COLO829 (cell line): ENCODE data around the gene DDA1.

Source experiments
- DNase-seq: peaks from one replicate; pipeline ENCODE4 v3.0.0; 2012; ENCODE audit warnings: low spot score

The DDA1 gene

GRCh38 chr19:17312189-17313113, 3.1 kb downstream of the DDA1 start:
- no peak for DNase-seq

GRCh38 chr19:17314007-17314593, 4.7 kb downstream of the DDA1 start:
- DNase-seq: no peak

GRCh38 chr19:17318966-17319365, 9.6 kb downstream of the DDA1 start:
- no peak for DNase-seq

DNA sequence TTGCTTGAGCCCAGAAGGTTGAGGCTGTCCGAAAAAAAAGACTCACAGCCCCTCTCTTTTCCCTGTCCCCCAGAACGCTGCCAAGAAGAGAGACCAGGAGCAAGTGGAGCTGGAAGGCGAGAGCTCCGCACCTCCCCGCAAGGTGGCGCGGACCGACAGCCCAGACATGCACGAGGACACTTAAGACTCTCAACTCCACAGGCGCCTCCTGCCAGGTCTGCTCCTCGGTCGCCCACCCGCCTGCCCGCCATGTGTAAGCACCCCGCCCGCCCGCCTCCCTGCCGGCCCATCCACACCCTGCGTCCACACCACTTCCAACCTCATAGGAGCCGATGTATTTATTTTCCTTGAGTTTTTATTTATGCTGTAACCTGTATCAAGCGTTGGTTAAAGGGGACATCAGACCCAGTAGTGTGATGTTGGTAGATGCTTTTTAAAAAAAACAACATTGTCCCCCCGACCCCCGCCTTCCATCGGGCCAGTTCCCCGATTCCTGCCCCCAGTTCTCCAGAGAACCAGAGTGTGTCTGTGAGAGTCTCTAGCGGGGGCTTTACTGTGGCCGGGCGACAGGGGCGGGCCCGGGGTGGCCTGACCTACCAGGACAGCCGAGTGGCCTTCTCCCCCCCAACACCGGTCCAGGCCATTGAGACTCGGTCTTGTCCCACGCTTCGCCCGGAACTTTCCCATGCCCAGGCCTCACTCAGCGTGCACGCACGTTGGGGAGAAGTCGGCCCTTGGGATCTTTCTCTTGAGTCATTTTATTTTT, 10.3 kb downstream of the DDA1 start:
- DNase-seq: no peak

DNA sequence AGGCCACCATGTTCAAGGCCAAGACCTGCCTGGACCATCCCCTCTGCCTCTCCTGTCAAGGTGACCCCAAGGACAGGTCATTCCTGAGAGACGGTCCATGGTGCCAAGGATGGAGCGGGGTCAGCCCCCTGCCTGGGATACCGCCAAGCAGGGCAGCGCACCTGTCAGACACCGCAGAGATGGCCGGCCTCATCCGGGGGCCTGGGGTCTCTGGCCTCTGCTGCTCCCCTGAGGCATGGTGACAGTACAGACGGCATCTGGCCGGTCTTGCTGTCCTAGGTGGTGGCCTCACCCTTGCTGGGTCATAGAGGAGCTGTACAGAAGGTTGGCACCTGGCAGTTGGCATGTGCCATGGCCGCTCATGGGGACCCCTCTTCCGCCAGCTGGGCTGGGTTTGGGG, 11.1 kb downstream of the DDA1 start:
- DNase-seq: no peak

- no peak for DNase-seq
These were observed 12.5 kb downstream of the DDA1 start for GRCh38 chr19:17321655-17322489.

- no peak for DNase-seq
These were observed 13.5 kb downstream of the DDA1 start for GRCh38 chr19:17322854-17323253.

DNA sequence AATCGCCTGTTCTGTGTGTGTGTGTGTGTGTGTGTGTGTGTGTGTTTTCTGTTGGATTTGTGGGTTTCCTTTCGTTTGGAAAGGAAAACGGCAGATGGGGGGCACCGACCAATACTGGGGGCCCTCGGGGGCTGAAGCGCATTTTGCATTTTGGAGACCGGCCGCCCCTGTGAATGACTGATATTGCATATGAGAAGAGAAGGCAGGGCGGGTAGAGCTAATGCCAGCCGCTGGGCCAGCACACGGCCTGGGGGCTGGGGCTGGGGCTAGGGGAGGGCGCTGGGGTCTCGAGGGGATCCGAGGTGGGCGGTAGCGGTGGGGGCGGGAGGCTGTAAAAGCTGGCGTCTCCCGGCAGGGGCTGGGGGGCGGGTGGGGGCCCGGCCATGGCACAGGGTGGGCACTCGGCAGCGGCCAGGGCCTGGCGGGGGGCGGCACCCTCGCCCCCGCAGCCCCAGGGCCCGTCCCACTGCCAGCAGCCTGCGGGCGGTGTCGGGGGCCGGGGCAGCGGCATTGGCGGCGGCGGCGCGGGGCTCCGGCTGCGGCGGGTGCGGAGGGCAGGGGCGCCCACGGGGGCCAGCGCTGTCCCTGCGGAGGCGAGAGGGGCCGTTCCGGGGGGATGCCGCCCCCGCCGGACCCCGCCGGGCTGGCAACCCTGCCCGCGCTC, 14.1 kb downstream of the DDA1 start:
- no peak for DNase-seq

DNA sequence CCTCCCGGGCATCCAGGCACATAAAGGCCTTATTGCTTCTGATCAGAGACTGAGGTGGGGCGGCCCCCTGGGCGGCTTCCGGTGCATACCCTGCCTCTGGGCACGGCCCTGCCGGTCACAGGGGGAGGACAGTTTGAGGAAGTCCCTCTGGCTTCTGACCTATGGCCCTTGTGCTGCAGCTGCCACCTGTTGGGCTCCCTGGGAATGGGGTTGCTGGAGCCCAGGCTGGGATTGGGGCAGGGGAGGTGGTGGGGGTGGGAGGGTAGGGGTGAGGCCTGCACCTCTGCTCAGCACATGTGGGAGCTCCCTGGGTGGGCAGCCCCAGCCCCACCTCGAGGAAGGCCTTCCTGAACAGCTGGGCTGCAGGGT, 14.6 kb downstream of the DDA1 start:
- no peak for DNase-seq

DNA sequence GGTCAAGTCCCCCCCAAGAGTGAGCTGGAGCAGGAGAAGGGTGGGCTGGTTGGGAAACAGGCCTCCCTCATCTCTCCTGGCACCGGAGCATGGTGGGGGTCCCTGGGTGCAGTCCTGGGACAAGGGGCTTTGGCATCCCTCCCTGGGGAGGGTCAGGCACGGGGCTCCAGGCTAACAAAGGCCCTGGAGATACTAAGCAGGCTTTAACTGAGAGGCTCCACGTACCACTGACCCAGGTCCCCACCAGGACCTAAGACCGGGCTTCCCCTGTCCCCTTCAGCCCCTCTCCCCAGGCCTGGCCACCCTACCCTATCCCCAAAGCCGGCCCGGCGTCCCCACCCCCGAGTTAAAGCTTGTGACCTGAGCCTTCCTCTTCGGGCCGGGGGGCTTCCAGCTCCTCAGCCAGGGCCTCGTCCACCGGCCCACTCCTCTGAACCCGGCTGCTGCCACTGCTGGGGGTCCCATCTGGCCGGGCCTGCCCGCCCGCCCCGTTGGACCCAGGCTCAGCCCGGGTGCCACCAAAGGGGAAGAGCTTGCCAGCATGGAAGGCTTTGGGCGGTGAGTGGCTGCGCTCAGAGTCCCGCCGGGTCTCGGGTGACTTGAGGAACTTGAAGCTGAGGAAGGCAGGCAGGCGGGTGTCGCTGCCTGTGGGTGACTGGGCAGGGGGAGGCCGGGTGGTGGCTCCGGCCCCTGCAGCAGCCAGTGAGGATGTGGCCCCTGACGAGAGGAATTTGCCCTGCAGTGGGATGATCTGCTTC, 15.2 kb downstream of the DDA1 start:
- DNase-seq: no peak

- DNase-seq: no peak
These were observed 15.8 kb downstream of the DDA1 start for GRCh38 chr19:17325133-17325532.

DNA sequence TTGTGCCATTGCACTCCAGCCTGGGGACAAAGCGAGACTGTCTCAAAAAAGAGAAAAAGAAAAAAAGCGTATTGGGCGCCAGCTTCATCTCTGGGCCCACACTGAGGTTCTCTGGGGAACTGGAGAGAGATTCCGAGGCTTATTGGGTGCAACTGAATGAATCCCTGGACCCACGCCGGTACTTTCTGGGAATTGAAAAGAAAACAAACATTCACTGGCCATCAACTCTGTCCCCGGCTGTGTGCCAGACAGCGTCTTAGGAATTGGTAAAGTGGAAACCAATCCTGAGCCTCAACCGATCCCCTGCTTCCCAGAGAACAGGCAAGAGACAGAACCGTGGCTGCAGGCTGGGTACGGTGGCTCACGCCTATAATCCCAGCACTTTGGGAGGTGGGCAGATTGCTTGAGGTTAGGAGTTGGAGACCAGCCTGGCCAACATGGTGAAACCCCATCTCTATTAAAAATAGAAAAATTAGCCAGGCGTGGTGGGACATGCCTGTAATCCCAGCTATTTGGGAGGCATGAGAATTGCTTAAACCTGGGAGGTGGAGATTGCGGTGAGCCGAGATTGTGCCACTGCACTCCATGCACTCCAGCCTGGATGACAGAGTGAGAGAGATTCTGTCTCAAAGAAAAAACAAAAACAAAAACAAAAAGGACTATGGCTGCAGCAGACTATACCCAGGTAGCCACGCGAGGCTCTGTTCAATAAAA, 16.7 kb downstream of the DDA1 start:
- no peak for DNase-seq

GRCh38 chr19:17326595-17326966, 17.2 kb downstream of the DDA1 start:
- no peak for DNase-seq

- DNase-seq: no peak
These were observed 17.8 kb downstream of the DDA1 start for GRCh38 chr19:17327068-17327653.

DNA sequence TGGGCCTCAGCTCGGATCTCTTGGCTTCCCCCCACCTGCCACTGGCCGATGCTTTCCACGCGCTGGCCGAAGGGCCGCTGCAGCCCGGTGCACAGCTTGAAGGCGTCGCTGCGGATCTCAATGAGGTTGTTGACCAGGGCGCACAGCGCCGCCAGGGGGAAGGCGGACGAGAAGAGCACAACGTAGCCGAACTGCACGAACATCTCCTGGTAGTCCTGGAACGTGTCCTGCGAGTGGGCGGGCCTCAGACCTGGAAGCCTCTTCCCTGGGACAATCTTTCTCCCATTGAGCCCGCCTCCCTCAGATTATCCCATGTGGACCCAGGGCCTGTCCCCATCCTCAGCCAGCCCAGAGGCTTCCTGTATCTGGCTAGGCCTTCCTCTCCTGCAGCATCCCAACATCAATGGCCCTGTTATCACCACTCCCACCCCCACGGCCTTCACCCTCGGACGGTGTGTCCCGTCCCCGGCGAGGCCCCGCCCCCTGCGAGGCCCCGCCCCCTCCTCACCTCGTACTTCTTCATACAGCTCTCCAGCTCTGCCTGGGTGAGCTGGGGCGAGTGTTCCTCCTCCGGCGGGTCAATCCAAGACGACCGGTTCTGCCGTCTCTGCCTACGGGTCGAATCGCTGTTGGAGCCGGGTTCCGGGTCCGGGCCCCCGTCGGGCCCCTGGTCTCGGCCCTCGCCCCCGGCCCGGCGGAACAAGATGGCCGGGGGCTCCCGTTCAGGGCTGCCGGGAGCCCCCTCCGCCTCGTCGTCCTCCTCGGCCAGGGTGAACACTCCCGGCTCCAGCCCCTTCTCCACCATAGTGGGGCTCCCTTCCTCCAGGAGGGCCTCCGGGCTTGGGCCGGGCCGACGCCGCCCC, 18.5 kb downstream of the DDA1 start:
- DNase-seq: no peak

- DNase-seq: no peak
These were observed 19.4 kb downstream of the DDA1 start for GRCh38 chr19:17328517-17329365.

GRCh38 chr19:17329366-17330261, 20.3 kb downstream of the DDA1 start:
- DNase-seq: no peak
